Daoy (cell line): ENCODE data around the gene DNAL1. TPM values are rescaled to one million over a fixed set of nuclear protein-coding genes. Genes with fewer than 3 reads are reported as not detected.
"Not testable (repeated sequence)": the region's sequence is repeated elsewhere in the genome, so short reads cannot be mapped to it uniquely, and the experiment has no call there.

Source experiments
- DNase-seq: peaks from one replicate; pipeline ENCODE4 v3.0.0-alpha.2; 2015; ENCODE audit warnings: low read depth
- total RNA-seq: library from RNA; depleted of rRNA; stranded (reverse); fragments of >200 nt; shearing (Covaris generic); gene quantifications from 2 replicates; pipeline ENCODE4 v1.2.3, GENCODE V29; 2014

Gene DNAL1
- total RNA-seq, 1 experiment from 2014 or later, result 13.3 TPM

GRCh38 chr14:73708076-73708475, 63.3 kb downstream of the DNAL1 start:
- not testable (repeated sequence) for DNase-seq

- DNase-seq, result no peak
Observed at GRCh38 chr14:73709904-73710469, 65.2 kb downstream of the DNAL1 start.

- no peak for DNase-seq
Observed at GRCh38 chr14:73710737-73711136, 66.0 kb downstream of the DNAL1 start.

GRCh38 chr14:73712071-73712506, 67.3 kb downstream of the DNAL1 start:
- no peak for DNase-seq

GRCh38 chr14:73712540-73713180, 67.9 kb downstream of the DNAL1 start:
- DNase-seq, result peak; percentile 36

GRCh38 chr14:73713206-73713802, 68.5 kb downstream of the DNAL1 start:
- no peak for DNase-seq

- DNase-seq, result peak; percentile 94
Observed at GRCh38 chr14:73713803-73714655, 69.2 kb downstream of the DNAL1 start, which contains the start of gene PNMA1. PNMA1 (minus strand) TSS chr14:73714384; CDS start chr14:73713639, 745 bp downstream.

GRCh38 chr14:73714656-73715081, 69.9 kb downstream of the DNAL1 start:
- DNase-seq, result no peak

GRCh38 chr14:73715707-73716106, 70.9 kb downstream of the DNAL1 start:
- no peak for DNase-seq

GRCh38 chr14:73717266-73717665, 72.5 kb downstream of the DNAL1 start:
- no peak for DNase-seq

GRCh38 chr14:73717711-73718417, 73.1 kb downstream of the DNAL1 start:
- DNase-seq, result no peak

- no peak for DNase-seq
Observed at GRCh38 chr14:73718418-73719251, 73.8 kb downstream of the DNAL1 start.

- DNase-seq, result no peak
Observed at GRCh38 chr14:73719361-73719760, 74.6 kb downstream of the DNAL1 start.

GRCh38 chr14:73719791-73720190, 75.0 kb downstream of the DNAL1 start:
- no peak for DNase-seq

- no peak for DNase-seq
Observed at GRCh38 chr14:73720636-73721035, 75.8 kb downstream of the DNAL1 start.

GRCh38 chr14:73721101-73721821, 76.5 kb downstream of the DNAL1 start:
- DNase-seq, result no peak

GRCh38 chr14:73722581-73722980, 77.8 kb downstream of the DNAL1 start:
- no peak for DNase-seq

- DNase-seq, result no peak
Observed at GRCh38 chr14:73723406-73723796, 78.6 kb downstream of the DNAL1 start.

GRCh38 chr14:73723797-73724661, 79.2 kb downstream of the DNAL1 start:
- peak; percentile 94 for DNase-seq
